ENCODE data around the gene ITGA6.

ITGA6 gene

DNA sequence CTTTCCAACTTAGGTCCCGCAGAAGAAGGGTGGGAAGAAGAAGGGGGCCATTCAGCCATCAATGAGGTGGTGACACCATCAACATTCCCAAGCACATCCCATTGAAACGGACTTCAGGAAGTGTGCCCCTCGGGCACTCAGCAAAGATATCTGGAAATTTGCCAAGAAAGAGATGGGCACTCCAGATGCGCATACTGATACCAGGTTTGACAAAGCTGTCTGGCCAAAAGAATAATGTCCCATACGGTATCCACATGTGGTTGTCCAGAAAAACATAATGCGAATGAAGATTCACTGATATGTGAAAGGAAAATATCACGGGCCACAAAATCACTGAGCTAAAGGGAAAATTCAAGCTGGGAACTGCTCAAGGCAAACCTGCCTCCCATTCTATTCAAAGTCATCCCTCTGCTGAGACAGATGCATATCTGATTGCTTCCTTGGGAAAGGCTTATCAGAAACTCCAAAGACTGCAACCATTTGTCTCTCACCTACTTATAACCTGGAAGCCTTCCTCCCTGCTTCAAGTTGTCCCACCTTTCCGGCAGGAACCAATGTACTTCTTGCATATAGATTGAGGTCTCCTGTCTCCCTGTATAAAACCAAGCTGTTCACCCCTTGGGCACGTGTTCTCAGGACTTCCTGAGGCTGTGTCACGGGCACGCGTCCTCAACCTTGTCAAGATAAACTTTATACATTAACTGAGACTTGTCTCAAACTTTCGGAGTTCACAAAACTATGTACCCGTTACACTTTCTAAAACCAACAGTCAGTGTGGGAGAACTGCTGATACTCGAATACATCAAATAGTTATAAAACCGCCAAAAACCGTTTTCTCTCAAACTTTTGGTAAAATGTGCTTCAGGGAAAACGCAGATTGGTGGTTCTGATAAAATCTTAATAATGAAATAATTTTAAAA lies 127.2 kb downstream of the ITGA6 start:
- Histone ChIP-seq H3K9ac (no peak overlapping the region), H3K9me3 (ENCODE audit: control insufficient read depth, low read length) (no peaks in the 10 kb centered on the region), H3K27ac (no peak overlapping the region)

DNA sequence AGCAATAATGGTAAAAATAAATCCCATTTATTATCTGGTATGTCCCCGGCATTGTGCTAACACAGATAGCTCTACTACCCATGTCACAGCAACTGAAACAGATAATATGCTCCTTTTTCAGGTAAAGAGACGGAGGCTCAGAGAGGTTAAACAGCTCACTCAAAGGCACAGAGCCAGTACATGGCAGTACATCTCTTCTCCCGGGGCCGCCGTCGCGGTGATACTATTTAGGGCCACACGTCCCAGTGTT lies 127.8 kb downstream of the ITGA6 start:
- Histone ChIP-seq H3K27ac (peak overlapping the region; percentile 56), H3K9ac (no peak overlapping the region), H3K4me1 (peaks cover 3% of the 10 kb centered on the region), H2AFZ (peak overlapping the region; percentile 76), H3K27me3 (ENCODE audit: control insufficient read depth, insufficient read depth, low read length) (no peaks in the 10 kb centered on the region), H3K9me3 (ENCODE audit: control insufficient read depth, low read length) (no peaks in the 10 kb centered on the region), H3K79me2 (no peaks in the 10 kb centered on the region), H3K4me2 (ENCODE audit: low read length) (peak overlapping the region; percentile 62), H3K36me3 (ENCODE audit: control insufficient read depth, insufficient read depth, low read length) (no peaks in the 10 kb centered on the region), H3K4me3 (ENCODE audit: low read depth, low read length) (peak overlapping the region; percentile 61)
- TF ChIP-seq, protein P1, sequence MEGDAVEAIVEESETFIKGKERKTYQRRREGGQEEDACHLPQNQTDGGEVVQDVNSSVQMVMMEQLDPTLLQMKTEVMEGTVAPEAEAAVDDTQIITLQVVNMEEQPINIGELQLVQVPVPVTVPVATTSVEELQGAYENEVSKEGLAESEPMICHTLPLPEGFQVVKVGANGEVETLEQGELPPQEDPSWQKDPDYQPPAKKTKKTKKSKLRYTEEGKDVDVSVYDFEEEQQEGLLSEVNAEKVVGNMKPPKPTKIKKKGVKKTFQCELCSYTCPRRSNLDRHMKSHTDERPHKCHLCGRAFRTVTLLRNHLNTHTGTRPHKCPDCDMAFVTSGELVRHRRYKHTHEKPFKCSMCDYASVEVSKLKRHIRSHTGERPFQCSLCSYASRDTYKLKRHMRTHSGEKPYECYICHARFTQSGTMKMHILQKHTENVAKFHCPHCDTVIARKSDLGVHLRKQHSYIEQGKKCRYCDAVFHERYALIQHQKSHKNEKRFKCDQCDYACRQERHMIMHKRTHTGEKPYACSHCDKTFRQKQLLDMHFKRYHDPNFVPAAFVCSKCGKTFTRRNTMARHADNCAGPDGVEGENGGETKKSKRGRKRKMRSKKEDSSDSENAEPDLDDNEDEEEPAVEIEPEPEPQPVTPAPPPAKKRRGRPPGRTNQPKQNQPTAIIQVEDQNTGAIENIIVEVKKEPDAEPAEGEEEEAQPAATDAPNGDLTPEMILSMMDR (IDR thresholded peaks at IDR 0.05) = no peak

More for the DNA sequence above, 127.2 kb downstream of the ITGA6 start:
- Histone ChIP-seq H3K79me2 (no peaks in the 10 kb centered on the region), H3K4me1 (peaks cover 3% of the 10 kb centered on the region), H2AFZ (peak overlapping the region; percentile 76), H3K4me2 (ENCODE audit: low read length) (peak overlapping the region; percentile 62), H3K4me3 (ENCODE audit: low read depth, low read length) (peak overlapping the region; percentile 61), H3K27me3 (ENCODE audit: control insufficient read depth, insufficient read depth, low read length) (no peaks in the 10 kb centered on the region), H3K36me3 (ENCODE audit: control insufficient read depth, insufficient read depth, low read length) (no peaks in the 10 kb centered on the region)
- TF ChIP-seq, protein P1 (IDR thresholded peaks at IDR 0.05) = no peak
